GM18498 (cell line): ENCODE results near the gene DCLK1.

Source experiments
- ATAC-seq: cut with Tn5 transposase; IDR thresholded peaks from one replicate; pipeline ENCODE4 v1.9.1; 2021; ENCODE audit warnings: mild to moderate bottlenecking, moderate library complexity; ENCODE audit not compliant: unreplicated experiment

The DCLK1 gene

DNA sequence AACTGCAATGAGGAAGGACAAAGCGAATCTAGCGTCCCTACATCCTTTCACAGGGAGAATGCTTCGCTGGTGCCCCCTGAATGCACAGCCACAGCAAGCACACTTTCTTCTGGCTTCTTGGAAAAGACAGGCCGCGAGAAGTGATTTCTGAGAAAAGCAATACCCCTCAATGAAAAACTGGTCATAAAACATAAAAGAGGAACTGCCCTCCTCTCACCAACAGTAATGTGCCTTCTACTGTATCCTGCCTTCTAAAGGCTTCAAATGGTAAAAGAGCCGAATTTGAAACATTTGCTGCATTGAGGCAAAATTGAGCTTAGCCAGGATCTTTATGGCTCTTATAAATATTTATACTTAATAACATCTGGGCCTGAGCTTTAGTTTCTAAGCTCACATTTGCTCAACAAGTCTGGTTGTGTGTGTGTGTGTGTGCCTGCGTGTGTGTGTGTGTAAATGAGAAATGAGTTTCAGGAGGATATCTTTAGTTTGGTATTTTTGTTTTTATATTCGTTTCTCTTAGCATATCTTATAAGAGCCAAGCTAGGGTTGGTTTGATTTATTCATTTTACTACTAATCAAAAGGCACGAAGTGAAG is 408.6 kb downstream of the DCLK1 start:
- no peak for ATAC-seq

DNA sequence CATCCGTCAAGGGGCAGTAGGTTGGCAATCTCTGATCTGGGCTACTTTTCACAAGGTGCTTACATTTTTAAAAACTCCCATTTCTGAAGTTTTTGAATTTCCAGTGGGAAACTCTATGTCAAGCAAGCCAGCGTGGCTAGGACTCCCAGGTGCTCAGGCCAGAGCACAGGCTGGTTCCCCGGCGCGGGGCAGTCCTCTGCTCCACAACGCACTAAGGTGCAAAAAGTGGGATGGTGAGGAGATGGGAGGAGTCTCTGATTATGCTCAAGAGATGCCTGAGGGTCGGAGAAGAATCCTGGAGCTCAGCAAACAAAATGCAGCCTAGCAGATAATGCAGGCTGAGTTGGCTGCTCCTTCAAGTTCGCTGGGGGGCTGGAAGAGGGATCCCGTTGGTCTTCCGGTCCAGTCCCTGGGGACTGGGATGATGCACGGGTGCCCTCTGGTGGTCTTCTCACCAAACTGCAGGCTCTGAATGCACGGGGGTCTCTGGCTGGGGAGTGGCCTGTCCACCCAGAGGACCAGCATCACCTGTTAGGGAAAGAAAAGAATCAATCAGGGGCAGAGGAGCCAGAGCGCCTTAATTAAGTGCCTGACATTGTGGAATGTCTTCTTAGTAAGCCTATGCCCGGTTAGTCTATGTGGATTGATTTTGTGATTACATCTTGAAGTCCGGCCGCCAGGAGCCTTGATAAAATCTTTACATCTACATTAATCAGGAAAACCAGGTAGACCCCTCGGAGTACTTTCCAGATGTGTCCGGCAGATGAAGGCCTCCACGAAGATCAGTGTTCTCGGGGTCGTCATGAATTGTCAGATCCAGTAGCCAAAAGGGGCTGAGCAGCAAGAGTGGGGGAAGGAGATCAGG is 410.3 kb downstream of the DCLK1 start:
- peak; percentile 56 for ATAC-seq

DNA sequence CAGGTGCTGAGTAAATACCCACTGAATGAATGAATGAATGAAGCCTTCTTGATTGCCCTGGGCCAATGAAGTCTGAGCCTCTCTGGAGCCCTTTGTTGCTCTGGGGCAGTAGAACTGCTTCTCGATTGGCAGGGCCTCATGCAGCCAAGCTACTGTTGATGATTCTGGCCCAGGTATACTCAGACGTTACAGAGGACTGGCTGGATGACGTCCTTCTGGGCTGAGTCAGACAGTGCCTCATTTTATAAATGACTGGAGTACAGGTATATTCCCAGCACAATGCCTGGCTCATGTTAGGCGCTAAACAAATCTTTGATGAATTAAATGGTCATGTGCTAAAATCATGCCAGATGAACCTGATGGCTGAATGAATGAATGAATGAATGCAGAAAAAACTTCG is 410.9 kb downstream of the DCLK1 start:
- no peak for ATAC-seq
